Medulla oblongata (tissue), 1 donor: ENCODE data around the gene RARG.
"Not testable (repeated sequence)": the region's sequence is repeated elsewhere in the genome, so short reads cannot be mapped to it uniquely, and the experiment has no call there.

Source experiments
- DNase-seq: peaks from one replicate; pipeline ENCODE4 v3.0.0-alpha.2; 2015; ENCODE audit errors: extremely low spot score

The RARG gene

GRCh38 chr12:53191096-53191884 is 40.7 kb downstream of the RARG start:
- DNase-seq = no peak

- DNase-seq = no peak
These were observed 41.8 kb downstream of the RARG start for GRCh38 chr12:53190108-53190729.

- no peak for DNase-seq
These were observed 44.7 kb downstream of the RARG start for GRCh38 chr12:53187145-53187899.

- DNase-seq = no peak
These were observed 45.3 kb downstream of the RARG start for GRCh38 chr12:53186745-53187144.

- DNase-seq = no peak
These were observed 46.3 kb downstream of the RARG start for GRCh38 chr12:53185582-53186153.

- no peak for DNase-seq
These were observed 47.2 kb downstream of the RARG start for GRCh38 chr12:53184828-53185227.

- DNase-seq = no peak
These were observed 49.1 kb downstream of the RARG start for GRCh38 chr12:53182903-53183302.

GRCh38 chr12:53181935-53182334 is 50.1 kb downstream of the RARG start:
- DNase-seq = no peak

GRCh38 chr12:53180931-53181645 is 50.9 kb downstream of the RARG start:
- peak; percentile 75 for DNase-seq

GRCh38 chr12:53180220-53180930 is 51.6 kb downstream of the RARG start, which contains the start of the genes CSAD and ZNF740:
Gene CSAD, minus strand, starts transcription at chr12:53180925. Its CDS starts 7,455 bp downstream, at chr12:53173470.
Gene ZNF740, plus strand, starts transcription at chr12:53180722. Its CDS starts 1,262 bp downstream, at chr12:53181984.
- peak; percentile 98 for DNase-seq

GRCh38 chr12:53179687-53180219 is 52.3 kb downstream of the RARG start:
- DNase-seq = no peak

- not testable (repeated sequence) for DNase-seq
These were observed 53.2 kb downstream of the RARG start for GRCh38 chr12:53178803-53179202.

- DNase-seq = not testable (repeated sequence)
These were observed 54.6 kb downstream of the RARG start for GRCh38 chr12:53177447-53177846.

GRCh38 chr12:53176750-53177149 is 55.3 kb downstream of the RARG start:
- DNase-seq = no peak

GRCh38 chr12:53174881-53175491 is 57.0 kb downstream of the RARG start:
- no peak for DNase-seq

- DNase-seq = no peak
These were observed 58.8 kb downstream of the RARG start for GRCh38 chr12:53173085-53173715.

GRCh38 chr12:53172352-53172751 is 59.7 kb downstream of the RARG start:
- no peak for DNase-seq

GRCh38 chr12:53171725-53172329 is 60.2 kb downstream of the RARG start:
- DNase-seq = no peak
